ENCODE data around the gene NUMA1. TPM values are rescaled to one million over a fixed set of nuclear protein-coding genes. Genes with fewer than 3 reads are reported as not detected.

The NUMA1 gene
- total RNA-seq, 1 donor from 2014 or later, result 100 TPM

DNA sequence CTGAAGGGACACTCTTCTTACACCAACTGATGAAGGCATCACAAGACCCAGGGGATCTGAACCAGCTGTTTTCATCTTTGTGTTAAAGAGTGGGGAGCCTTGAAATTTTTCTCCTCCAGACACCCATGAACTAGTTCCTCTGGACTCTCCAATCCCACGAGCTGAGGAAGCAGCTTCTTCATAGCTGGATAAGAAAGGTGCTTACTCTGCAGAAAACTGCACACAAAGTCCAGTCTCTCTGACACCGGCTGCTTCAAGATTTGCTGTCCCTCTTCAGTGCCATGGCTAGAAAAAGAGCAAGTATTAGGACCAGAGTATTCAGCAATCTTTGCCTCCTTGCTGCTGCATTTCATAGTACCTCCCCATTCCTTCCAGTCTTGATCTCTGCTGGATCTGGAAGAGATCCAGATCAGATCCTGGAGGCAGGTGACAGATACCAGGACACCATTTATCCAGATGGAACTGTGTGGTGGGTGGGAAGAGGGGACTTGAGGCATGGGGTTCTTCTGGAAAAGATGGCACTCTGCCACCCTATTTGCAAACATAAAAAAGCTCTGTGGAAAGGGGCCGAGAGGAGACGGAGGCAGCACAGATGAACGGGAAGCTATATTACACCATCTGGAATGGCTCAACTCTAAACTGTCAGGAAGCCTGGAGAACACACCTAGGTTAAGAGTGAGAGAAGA is 56.1 kb downstream of the NUMA1 start:
- DNase-seq (ENCODE audit: low spot score), result no peak

DNA sequence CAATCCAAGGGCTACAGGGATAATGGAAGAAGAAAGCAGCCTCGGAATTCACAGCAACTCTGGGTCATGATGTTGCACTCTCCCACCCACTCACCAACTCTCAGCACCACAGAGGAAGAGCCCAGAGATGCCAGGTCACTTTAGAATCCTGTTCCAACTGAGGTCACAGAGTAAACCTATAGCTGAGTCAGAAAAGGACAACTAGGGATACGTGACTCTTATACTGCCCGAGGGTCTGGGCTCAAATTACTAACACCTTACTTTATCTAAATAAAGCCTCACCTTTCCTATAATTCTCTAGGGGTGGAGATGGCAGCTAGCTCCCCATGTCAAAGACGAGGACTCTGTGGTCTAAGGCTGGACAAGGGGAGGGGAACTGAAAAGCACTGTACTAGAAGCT is 57.0 kb downstream of the NUMA1 start:
- DNase-seq (ENCODE audit: low spot score), result no peak

DNA sequence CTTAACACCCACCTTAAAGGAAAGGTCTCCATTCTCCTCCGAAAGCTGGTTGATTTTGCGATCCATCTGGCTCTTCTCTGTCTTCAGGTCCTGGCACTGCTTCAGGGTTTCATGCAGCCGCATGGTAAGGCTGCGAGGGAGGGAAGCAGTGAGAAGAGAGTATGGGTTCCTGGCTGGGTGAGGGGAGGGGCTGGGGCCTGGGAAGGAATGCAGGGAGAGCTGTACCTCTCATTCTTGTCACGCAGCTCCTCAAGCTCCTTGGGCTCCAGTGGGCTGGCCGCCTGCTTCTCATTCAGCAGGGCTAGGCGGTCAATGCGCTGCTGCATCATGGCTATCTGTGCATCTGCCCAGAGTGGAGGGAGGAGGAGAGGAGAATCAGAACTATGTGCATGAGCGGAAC is 62.2 kb downstream of the NUMA1 start:
- no peak for DNase-seq (ENCODE audit: low spot score)

DNA sequence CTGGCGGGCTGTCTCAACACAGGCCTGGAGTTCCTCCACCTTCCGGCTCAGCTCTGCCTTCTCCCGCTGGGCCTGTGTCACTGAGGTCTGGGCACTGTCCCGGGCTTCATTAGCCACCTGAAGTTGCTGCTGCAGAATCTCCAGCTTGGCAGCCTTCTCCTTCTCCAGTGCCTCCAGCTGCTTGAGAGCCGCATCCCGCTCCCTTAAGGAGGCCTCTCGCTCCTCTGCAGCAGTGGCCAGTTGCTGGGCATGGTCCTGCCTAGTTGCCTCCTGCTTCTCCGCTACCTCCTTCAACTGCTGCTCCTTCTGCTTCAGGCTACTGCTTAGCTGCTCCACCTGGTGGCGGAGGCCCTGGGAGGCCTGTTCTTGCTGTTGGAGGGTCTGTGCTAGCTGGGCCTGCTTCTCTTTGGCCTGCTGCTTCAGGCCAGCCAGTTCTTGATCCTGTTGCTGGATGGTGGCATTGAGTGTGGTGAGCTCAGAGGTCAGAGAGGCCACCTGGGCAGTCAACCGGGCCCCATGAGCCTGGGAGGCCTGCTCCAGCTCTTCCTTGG is 64.8 kb downstream of the NUMA1 start:
- peak; percentile 68 for DNase-seq (ENCODE audit: low spot score)

DNA sequence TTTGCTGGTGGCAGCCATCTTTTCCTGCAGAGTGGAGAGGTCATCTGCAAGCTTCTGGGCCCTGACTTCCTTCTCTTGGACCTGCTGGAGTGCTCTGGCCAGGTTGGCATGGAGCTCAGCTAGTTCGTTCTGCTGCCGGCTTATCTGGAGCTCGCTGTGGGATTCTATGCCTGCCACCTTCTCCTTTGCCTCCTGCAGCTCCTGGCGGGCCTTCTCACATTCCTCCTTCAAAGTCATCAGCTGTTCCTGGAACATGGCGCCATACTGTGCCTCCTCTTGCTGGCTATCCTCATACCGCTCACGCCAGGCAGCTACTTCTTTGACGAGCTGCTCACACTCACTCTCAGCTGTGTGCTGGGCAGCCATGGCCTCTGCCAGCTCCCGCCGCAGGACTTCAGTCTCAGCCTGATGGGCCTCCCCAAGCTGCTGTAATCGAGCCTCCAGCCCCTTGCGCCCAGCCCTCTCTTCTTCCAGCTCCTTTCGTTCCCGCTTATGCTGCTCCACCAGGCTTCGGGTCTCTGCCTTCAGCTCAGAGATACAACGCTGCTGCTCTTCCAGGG is 65.5 kb downstream of the NUMA1 start:
- no peak for DNase-seq (ENCODE audit: low spot score)

DNA sequence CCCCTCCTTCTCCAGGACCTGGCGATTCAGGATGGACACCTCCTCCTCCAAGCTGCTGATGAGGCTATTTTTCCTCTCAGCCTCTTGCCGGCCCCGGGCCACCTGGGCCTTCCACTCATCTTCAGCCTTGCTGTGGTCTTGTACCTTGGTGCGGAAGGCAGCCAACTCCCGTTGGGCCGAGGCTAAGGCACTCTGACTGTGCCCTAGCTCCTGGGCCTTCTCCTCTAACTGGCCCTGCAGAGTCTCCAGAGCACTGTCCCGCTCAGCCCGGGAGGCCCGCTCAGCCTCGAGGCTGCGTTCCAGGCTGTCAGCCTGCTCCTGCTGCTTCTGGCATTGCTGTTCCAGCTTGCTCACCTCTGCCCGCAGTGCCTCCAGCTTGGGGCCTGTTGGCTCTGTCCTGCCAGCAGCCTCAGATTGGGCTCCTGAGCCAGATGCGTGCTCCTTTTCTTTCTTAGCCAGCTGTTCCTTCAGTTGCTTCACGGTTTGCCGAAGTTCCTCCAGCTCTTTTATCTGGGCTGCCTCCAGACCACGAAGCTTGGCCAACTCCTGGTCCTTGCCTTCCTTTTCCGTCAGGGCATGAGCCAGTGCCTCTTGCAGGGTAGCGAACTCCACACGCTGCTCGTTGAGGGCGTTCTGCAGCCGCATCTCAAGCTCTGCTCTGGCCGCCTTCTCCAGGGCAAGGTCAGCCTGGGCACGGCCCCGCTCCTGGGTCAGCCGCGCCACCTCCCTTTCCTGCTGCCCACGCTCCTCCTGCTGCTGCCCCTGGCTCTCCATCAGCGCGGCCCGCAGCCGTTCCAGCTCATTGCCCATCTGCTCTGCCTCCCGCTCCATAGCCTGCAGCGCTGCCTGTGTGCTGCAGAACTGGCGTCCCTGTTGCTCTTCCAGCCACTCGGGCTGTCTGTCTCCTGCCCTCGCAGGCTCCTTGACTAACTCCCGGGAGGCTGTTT is 66.3 kb downstream of the NUMA1 start:
- DNase-seq (ENCODE audit: low spot score), result no peak

DNA sequence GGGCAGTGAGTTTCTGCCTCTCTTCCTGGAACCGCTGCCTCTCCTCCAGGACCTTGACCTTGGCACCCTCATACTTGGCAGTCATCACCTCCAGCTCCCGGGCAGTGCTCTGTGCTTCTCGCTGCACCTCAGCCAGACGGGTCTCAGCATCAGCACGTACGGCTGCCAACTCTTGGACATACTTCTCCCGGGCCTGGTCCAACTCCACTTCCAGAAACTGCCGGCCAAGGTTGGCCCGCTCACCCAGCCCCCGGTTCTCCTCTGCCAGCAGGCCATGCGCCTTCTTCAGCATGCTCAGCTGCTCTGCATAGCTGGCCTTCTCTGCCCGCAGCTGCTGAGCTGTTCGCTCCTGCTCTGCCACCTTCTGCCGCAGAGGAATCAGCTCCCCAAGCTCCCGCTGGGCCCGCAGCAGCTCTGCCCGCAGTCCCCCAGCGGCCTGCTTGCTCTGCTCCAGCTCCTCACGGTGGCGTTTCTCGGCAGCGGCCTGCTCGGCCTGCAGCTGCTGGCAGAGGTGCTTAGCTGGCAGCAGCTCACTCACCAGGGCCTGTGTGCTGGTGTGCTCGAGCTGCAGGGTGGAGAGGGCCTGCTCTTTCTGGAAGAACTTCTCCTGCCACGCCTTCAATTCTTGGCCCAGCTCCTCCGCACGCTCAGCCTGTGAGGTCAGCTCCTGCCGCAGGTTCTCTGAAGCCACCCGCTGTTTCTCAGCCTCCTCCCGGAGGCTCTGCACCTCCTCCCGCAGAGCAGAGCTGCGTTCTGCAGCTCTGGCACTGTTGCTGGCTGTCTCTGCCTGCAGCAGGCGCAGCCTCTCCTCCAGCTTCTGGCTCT is 67.2 kb downstream of the NUMA1 start:
- no peak for DNase-seq (ENCODE audit: low spot score)

DNA sequence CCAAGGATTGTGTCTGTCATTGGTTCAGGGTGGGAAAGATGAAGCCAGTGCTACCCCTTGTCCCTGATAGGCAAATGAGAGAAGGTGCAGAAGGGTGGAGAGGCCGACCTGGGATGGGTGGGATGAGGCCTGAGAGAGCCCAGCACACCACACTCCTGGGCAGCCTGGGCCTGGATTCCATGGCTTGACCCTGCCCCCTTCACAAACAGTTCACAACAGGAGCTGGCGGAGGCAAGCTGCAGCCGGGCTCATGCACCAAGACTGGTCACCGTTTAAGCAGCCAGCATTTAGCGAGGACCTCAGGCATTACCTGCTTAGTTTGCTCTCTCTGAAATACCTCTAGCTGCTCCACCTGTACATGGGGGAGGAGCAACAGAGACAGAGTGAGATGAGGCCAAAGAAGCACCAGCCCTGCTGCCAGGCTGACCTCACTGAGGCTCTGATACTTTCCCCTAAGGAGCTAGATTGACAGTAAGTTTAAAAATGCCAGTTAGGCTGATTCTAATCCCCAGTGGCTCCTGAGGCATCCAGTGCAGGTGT is 68.2 kb downstream of the NUMA1 start:
- DNase-seq (ENCODE audit: low spot score), result no peak

DNA sequence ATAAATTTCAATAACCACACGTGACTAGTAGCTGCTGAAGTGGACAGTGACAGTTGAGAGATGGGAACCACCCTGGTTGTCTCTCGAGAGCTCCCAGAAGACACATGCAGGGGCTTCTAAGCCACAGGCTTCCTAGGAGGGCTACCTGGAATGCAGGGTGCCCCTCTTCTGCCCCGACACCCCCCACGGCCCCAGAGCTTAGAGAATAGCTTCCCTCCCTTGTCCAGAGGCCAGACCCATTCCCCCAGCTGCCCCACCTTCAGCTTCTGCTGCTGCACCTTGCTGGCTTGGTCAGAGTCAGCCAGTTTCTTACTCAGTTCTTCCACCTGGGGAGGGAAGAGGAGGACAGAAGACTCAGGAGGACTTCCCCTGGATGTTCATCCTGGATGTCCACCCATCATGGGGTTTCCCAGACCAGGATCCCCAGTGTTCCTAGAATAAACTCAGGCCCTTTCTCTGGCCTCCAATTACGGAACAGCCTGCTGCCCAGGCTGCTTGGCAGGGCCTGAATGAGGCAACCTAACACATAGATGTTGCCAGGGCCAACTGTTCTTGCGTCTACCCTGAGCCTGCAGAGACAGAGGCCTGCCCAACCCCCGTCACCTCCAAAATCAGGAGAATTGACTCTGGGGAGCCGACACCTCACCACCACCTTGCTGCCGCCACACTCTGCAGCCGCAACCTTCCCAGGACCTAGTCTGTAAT is 69.7 kb downstream of the NUMA1 start:
- DNase-seq (ENCODE audit: low spot score), result no peak

DNA sequence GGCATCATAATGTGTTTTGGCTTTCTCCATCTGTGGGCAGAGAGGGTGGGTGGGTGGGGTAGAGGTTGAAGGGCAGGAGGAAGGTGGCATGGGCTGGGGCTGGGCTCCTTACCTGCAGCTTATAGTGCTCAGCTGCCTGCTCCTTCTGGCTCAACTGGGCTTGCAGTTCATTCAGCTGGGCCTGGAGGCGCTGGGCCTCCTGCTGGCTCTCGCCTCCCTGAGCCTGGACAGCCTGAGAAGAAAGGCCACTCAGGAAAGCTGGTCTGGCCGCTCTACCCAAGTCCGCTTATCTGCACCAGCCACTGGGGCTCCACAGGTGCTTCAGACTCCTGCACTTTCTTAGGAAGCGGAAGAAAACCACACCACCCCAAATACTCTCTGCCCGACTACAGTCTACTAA is 71.2 kb downstream of the NUMA1 start:
- no peak for DNase-seq (ENCODE audit: low spot score)

DNA sequence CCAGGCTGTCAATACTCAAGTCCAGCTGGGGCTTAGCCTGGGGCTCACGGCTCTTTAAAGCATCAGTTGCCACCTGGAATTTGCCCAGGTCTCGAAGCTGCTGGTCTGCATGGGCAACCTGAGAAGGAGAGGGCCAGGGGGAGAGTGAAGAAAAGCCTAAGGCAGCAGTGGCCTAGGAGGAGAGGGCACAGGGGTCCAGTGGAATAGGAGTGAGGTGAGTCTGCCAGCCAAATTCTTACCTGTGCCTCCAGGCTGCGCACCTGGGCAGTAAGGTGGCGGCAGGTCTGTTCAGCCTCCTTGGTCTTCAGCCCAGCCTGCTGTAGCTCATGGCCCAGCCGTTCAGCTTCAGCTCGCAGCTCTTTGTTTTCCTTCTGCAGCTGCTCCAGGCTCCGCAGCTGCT is 71.6 kb downstream of the NUMA1 start:
- DNase-seq (ENCODE audit: low spot score), result no peak

DNA sequence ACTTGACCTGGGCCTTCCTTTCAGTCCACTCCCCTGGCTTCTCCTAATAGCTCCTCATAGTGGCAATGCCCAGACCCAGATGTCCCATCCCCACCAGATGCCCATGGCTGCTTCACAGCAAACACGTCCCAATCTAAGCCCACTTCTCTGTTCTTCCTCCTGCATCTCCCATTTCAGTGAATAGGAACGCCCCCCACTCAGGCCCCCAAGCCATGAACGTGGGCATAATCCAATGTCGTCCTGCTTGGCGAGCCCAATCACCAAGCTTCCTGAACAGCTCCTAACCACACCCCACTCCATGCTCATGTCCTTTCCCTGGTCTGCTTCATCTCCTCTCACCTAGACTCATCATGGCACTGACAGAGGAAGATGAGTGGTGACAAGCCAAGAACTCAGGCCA is 72.8 kb downstream of the NUMA1 start:
- DNase-seq (ENCODE audit: low spot score), result peak; percentile 26

DNA sequence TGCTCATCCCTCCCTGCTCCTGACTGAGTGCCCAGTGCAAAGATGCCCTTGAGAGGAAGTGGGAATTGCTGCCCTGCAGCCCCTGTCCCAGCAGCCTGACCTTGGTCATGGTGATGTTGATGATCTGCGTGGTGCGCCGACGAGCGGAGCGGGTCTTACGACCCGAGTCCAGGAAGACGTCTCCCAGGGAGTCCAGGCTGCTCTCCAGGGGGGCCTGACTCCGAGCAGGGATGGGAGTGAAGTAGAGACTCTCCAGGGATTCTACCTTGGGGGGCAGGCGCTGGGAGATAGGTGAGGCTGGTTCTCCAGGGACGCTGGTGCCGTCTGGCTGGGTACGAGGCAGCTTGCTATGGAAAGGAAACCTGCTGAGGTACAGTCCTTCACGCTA is 73.3 kb downstream of the NUMA1 start:
- DNase-seq (ENCODE audit: low spot score), result no peak

DNA sequence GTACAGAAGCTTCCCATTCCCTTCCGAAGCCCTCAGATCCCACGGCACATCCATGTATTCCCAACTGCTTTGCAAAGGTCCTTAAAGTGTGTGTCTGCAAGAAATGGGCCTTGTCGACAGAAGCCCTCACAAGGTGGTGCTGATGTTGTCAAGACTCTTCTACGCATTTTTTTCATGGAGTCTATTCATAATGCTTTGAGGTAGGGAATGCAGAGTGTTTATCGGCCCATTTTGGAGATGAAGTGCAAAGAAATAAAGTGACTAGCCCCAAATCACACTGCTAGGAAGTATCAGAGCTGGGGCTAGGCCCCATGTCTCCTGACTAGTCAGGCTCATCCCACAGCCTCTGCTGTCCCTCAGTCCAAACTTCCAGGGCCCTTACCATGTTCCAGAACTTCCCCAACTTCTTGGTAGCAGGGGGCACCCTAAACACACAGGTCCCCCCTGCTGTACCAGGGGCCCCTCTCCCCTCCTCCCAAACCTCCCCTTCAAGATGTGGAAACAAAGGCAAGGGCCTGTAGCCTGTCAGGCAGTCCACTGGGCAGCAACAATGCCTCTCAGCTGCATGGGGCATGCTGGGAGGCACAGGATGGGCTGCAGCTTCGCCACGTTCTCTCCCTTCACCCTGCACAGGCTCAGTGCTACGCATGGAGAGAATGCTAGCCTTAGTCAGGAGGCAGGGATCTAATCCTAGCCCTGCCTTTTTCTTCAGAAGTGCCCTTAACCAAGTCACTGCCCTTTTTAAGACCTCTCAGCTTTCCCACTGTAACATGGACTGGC is 73.8 kb downstream of the NUMA1 start:
- DNase-seq (ENCODE audit: low spot score), result no peak

DNA sequence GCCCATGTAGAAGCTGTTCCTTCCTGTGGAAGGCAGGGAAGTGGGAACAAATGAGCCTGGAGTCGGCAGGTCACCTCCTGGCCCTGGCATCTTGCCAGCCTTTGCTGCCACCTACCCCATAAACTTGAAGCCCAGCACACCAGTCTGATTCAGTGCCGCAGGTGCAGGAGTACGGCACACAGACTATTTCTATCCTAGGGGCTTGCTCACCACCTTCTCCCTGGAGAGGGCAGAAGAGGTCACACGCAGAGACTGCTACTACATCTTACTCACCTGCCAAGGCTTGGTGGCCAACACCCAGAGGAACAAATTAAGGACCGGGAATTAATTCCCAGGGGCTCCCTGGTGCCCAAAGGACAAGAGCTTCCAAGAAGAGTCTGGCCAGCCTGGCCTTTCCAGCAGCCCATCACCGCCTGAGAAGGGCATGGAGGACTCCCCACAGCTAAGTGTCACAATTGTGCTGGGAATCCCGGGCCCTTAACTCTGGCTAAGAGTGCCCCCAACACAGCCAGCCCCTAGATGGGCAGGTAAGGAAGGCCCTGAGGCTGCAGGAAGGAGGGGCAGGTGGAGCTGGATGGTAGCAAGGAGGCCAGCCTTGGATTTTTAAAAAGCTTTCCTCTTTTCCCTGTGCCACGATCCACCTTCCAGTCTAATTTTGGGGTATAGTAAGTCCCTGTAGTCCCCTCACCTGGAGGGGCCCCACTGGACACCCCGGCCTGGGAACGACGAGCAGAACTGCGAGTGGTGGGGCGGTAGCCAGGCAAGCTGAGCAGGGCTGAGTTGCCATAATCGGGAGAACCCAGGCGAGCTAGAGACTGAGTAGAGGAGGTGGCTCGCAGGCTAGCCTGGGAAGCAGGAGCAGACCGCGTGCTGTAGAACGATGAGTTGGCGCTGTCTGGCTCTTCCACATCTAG is 74.7 kb downstream of the NUMA1 start:
- DNase-seq (ENCODE audit: low spot score), result no peak

DNA sequence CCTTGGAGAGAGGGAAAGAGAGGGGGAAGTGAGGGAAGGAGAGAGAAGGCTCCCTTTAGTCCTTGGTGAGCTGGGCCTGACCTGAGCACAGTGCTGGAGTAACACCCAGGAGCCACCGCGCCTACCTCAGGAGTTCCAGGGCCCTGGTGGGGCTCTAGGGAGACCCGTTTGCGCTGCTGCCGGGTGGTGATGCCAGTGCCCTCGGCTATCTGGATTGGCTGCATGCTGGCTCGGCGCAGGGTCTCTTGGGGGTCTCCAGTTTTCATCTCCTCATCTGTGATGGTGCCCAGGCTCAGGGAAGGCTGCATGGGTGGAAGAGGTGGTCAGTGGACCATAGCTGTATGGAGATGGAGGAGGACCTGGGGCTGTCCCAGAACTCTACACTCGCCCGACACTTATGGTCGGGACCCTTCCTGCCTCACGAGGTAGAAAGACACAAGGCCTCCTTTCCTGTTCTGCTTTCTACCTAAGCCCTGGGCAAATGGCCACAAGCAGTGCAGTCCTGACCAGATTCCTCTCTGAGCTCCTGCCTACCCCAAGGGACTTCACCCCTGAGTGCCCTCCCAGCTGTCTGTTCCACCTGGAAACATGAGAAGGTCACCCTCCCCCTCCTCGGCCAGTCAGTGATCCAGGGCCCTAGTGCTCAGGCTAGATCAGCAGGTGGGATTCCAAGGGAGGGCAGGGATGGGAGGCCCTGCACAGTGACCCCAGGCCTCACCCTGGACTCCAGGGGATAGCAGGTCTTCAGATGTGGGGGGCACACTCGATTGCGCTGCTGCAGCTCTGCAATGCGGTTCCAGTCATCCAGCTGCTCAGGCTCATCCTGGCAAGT is 75.6 kb downstream of the NUMA1 start:
- DNase-seq (ENCODE audit: low spot score), result no peak

DNA sequence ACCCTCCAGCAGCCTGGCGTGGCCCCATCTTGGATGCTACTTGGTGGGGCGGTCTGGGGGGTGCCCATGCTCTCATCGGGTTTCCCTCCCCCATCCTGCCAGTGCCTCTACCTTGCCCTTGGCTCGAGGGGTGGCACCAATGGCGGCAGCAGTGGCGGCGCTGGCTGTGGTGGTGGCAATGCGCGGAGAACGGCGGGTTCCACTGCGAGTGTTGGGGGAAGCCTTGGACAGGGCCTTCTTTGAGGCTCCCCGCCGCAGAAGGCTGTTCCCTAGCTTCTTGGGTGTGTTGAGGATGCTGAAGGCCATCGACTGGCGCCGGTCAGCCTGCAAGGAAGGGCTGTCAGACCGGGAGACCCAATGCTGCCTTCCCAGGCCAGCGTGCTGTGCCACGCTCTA is 76.6 kb downstream of the NUMA1 start:
- DNase-seq (ENCODE audit: low spot score), result no peak
